GM13976 (cell line): ENCODE results near the gene PAQR5.
"Not testable (repeated sequence)": the region's sequence is repeated elsewhere in the genome, so short reads cannot be mapped to it uniquely, and the experiment has no call there.

Experiments used
- DNase-seq: peaks from one replicate; pipeline ENCODE4 v3.0.0; 2012; ENCODE audit warnings: low spot score
- in situ Hi-C: fragments of 300-500 bp; cut with MboI; formaldehyde crosslinking; loops from one replicate; pipeline ENCODE4 v1.12.0; 2022; ENCODE audit warnings: low sequenced_read_pairs, mixed read lengths, inconsistent platforms; ENCODE audit not compliant: unreplicated experiment
- TF ChIP-seq, protein P1 (sequence below): IDR thresholded peaks from 2 replicates; pipeline ENCODE4 v1.5.1; 2012; ENCODE audit warnings: borderline replicate concordance, mild to moderate bottlenecking; ENCODE audit not compliant: insufficient read depth; ENCODE audit errors: extremely low read depth, missing control alignments, control extremely low read depth

Gene PAQR5

DNA sequence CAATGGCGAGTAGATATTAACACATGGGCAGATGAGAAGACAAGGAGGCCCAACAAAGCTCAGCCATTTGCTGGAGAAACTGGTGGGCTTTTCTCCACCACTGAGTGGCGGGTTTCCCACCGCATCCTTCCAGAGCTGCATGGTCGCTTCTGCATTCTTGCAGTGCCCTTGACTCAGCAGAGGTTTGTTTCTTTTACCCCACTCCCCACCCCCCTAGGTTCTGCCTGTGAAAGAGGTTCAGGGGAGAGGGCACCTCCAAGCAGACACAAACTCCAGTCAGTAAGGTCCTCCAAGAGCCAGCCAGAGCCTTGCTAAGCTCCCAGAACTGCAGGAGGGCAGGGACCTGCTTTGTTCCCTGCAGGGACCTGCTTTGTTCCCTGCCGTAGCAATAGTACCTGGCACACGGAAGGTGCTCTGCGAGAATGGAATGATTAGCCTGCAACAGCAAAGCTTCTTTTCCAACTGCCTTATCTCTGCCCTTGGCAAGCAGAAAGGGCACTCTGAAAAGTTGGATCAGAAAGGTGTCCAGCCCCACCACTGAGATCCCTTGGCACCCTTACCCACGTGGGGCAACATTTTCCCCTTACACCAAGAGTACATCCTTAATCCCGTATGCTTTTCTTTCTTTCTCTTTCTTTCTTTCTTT is 1.4 kb downstream of the PAQR5 start:
- no peak for DNase-seq
- TF ChIP-seq, protein P1, sequence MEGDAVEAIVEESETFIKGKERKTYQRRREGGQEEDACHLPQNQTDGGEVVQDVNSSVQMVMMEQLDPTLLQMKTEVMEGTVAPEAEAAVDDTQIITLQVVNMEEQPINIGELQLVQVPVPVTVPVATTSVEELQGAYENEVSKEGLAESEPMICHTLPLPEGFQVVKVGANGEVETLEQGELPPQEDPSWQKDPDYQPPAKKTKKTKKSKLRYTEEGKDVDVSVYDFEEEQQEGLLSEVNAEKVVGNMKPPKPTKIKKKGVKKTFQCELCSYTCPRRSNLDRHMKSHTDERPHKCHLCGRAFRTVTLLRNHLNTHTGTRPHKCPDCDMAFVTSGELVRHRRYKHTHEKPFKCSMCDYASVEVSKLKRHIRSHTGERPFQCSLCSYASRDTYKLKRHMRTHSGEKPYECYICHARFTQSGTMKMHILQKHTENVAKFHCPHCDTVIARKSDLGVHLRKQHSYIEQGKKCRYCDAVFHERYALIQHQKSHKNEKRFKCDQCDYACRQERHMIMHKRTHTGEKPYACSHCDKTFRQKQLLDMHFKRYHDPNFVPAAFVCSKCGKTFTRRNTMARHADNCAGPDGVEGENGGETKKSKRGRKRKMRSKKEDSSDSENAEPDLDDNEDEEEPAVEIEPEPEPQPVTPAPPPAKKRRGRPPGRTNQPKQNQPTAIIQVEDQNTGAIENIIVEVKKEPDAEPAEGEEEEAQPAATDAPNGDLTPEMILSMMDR: no peak
- in situ Hi-C loops: no loop called here

DNA sequence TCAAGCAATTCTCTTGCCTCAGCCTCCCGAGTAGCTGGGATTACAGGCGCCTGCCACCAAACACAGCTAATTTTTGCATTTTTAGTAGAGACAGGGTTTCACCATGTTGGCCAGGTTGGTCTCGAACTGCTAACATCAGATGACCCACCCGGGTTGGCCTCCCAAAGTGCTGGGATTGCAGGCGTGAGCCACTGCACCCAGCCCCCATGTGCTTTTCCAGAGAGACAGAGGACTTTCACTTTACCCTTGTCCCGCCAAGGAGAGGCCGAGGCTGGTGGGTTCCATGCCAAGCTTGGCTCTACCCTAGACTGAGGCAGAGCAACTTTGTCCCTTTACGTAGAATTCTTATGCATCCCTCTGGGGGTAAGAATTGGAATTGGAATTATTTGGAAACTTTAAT is 2.4 kb downstream of the PAQR5 start:
- DNase-seq, in situ Hi-C loops: not testable (repeated sequence)

DNA sequence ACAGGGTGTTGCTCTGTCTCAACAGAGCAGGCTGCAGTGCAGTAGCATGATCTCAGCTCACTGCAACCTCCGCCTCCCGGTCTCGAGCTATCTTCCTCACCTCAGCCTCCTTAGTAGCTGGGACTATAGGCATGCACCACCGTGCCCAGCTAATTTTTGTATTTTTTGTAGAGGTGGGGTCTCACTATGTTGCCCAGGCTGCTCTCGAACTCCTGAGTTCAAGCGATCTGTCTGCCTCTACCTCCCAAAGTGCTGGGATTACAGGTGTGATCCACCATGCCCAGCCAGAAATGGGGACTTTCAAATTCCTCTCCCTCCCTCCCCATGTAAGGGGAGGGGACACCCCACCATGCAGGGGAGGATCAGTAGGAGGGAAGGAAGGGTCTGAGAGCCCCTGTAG is 3.4 kb downstream of the PAQR5 start:
- in situ Hi-C loops: not testable (repeated sequence)

DNA sequence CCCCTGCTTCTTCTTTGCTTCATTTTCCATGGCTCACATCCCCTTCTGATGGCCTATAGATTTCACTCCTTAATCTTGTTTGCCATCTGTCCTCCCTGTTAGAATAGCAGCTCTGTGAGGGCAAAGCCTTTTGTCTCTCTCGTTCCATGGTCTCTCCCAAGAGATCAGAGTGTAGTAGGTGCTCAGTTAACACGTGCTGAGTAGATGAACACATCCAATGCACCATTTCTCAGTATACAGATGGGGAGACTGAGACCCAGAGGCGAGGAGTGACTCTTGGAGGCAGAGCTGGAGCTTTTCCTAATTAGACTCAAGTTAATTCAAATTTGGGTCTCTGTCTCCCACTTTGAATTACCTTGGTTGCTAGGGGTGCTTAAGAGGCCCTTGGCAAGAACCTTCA is 4.2 kb downstream of the PAQR5 start:
- no peak for DNase-seq
- in situ Hi-C loops: no loop called here
- TF ChIP-seq, protein P1: no peak

More for the DNA sequence above, 3.4 kb downstream of the PAQR5 start:
- DNase-seq: not testable (repeated sequence)

DNA sequence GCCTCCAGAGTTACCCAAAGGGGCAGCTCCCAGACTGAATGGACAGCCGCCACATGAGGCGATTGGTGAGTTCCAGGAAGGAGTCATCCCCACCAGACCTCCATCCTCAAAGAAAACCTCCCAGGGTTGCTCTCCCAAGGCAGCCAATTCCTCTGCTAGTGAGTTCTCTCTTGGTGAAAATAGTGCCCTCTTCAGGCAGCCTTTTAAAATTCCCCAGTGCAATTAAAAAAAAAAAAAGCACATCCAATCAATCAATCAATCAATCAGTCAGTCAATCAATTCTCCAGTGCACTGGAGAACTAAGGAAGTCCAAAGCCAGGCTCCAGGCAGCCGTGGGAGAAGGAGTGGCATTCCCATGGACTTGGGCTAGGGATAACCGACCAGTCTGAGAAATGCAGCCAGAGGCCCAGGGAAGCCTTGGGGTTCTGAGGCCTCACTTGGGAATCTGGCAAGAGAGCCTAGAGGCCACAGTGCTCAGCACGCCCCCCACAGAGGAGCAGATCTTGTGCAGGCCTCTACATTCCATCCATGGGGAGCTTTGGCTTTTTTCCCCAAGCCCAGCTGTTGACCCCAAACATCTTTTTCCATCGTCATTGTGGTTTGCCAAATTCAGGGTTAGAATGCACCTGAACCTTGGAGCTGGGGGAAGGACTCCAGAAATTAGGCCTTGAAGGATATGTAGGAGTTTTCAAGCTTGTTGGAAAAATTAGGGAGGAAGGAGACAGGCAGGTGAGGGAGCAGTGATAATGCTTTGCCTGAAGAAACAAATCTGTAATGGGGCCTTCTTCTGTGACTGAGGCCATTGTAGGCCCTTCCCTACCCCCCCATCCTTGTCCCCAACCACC is 4.8 kb downstream of the PAQR5 start:
- no peak for DNase-seq
- TF ChIP-seq, protein P1: no peak
- in situ Hi-C loops: no loop called here

DNA sequence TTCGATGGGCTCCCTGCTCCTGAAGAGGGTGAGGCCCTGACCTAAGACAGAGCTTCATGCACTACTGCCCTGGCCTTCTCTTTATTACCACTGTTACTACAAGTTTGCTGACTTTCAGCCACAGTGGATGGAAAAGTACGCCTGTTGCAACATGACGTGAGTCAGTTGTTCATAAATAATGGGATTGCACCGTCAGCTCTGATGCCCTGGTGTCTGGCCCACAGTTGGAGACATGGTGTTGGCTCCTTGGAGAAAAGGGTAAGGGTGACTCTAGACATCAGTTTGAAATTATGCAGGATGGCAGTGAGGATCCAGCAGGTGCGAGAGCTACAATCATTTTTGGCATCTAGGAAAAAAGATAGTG is 5.5 kb downstream of the PAQR5 start:
- no peak for DNase-seq
- in situ Hi-C loops: no loop called here
- TF ChIP-seq, protein P1: no peak

DNA sequence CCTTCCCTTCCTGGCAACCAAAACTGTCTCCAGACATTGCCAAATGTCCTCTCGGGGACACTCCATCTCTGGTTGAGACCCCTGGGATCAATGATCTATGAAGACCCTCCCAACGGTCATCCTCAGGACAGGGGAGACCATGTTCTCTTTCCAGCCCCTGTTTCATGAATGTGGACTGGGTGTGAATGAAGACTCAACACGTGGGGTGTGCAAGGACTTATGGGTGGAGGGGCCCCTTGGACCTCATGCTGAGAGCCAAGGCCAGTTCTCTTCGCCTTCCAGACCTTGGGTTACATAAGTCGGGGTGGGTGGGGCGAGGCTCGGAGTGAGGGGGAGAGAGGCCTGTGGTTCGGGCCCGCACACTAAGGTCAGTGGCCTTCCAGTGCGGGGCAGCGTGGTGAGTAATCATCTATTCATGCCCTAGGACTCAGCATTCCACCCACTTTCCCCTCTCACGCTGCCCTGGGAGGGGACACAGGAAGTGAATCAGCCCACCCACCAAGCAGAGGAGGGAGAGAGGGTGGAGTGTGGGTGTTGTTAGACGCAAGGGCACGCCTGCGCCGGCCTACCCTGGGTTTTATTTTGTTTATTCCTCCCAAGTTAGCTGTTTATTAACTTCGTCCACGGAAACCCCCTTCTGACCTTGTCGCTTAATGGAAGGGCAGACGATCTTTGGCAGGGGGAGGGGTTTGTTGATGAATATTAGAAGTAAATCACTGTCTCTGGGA is 6.7 kb downstream of the PAQR5 start:
- DNase-seq: no peak
- TF ChIP-seq, protein P1: no peak
- in situ Hi-C loops: no loop called here
